GM12865 (cell line): Measurements from ENCODE around the gene GLIS2.
"Not testable (repeated sequence)": the region's sequence is repeated elsewhere in the genome, so short reads cannot be mapped to it uniquely, and the experiment has no call there.

Experiments
- DNase-seq: peaks from one replicate; pipeline ENCODE4 v3.0.0; 2010; ENCODE audit warnings: low read depth
- H3K4me3 ChIP-seq: 2 replicates; pipeline ENCODE4 v1.5.1; 2011; ENCODE audit warnings: mild to moderate bottlenecking, low read depth, low read length, control low read depth
- CTCF ChIP-seq: IDR thresholded peaks from 2 replicates; pipeline ENCODE4 v1.5.1; 2011; ENCODE audit warnings: low read length, control low read depth, low read depth, inconsistent platforms; ENCODE audit not compliant: insufficient read depth; ENCODE audit errors: missing control alignments

GLIS2 gene

DNA sequence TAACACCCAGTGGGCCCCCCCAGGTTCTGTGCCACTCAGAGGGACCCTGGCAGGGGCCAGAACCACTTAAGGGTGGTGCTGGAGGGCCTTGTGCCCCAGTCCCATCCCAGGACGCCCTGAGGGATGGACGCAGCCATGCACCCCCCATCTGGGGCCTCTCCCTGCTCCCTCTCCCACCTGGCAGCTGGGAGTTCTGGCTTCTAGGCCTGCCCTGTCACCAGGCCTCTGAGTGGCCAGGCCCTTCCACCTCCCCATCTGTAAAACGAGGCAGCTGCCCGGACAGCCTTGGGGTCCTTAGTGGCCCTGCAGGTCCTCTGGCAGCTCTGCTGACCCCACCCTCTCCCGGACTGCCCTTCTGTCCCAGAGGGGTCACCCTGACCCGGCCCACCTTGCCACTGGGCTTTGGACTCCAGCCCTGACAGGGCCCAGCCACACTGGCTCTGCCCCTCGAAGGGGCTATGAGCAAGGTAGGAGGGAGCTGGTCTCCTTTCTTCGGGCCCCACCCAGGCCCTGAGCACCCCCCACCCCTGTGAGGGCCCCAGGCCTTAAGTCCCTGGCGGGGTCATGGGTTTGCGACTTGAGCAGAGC lies 22.9 kb downstream of the GLIS2 start:
- no peak for TF ChIP-seq CTCF
- no peak for DNase-seq
- no peak overlapping the region for H3K4me3 ChIP-seq

- TF ChIP-seq CTCF, result no peak
- H3K4me3 ChIP-seq, result no peak overlapping the region
These were observed 23.6 kb downstream of the GLIS2 start for GRCh38 chr16:4339455-4339854.

GRCh38 chr16:4339909-4340308 lies 24.0 kb downstream of the GLIS2 start:
- TF ChIP-seq CTCF, result no peak
- DNase-seq, result no peak

More at GRCh38 chr16:4339455-4339854, 23.6 kb downstream of the GLIS2 start:
- DNase-seq, result no peak

DNA sequence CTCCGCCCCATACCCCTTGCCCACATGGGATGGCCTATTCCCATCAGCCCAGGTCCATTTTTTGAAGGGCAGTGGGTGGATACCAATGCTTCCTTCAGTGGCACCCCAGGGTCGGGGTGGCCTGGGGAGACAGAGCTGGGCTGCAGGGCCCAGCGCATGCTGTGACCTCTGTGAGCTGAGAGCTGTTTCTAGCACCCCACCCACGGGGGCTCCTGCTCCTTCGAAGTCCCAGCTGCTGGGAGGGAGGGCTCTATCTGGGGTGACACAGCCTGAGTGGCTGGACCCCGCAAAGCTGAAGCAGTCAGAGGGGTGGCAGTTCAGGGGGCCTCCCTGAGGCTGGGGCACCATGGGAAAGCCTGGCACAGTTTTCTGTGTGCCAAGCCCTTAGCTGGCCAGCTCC lies 24.6 kb downstream of the GLIS2 start:
- no peak for DNase-seq

More at GRCh38 chr16:4339909-4340308, 24.0 kb downstream of the GLIS2 start:
- no peak overlapping the region for H3K4me3 ChIP-seq

GRCh38 chr16:4341250-4341649 lies 25.4 kb downstream of the GLIS2 start:
- TF ChIP-seq CTCF, result no peak
- H3K4me3 ChIP-seq, result no peak overlapping the region
- no peak for DNase-seq

More for the DNA sequence above, 24.6 kb downstream of the GLIS2 start:
- H3K4me3 ChIP-seq, result no peak overlapping the region
- no peak for TF ChIP-seq CTCF

GRCh38 chr16:4342866-4343744 lies 27.2 kb downstream of the GLIS2 start:
- no peak overlapping the region for H3K4me3 ChIP-seq
- no peak for TF ChIP-seq CTCF
- no peak for DNase-seq

DNA sequence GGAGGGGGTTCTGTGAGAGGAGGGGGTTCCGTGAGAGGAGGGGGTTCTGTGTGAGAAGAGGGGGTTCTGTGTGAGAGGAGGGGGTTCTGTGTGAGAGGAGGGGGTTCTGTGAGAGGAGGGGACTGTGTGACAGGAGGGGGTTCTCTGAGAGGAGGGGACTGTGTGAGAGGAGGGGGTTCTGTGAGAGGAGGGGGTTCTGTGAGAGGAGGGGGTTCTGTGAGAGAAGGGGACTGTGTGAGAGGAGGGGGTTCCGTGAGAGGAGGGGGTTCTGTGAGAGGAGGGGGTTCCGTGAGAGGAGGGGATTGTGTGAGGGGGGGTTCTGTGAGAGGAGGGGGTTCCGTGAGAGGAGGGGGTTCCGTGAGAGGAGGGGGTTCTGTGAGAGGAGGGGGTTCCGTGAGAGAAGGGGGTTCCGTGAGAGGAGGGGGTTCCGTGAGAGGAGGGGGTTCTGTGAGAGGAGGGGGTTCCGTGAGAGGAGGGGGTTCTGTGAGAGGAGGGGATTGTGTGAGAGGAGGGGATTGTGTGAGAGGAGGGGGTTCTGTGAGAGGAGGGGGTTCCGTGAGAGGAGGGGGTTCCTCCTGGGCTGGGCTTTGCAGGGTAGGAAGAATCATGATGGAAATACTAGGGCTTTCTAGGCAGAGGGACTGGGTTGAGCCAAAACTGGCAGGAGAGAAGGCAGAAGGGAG lies 28.6 kb downstream of the GLIS2 start:
- not testable (repeated sequence) for H3K4me3 ChIP-seq
- peak; percentile 25 for DNase-seq
